HG03135 (cell line): ENCODE data around the gene EIF1AD.

Experiments
- ATAC-seq: cut with Tn5 transposase; IDR thresholded peaks from one replicate; pipeline ENCODE4 v1.9.1; 2021; ENCODE audit warnings: mild to moderate bottlenecking, moderate library complexity; ENCODE audit not compliant: unreplicated experiment

EIF1AD gene

DNA sequence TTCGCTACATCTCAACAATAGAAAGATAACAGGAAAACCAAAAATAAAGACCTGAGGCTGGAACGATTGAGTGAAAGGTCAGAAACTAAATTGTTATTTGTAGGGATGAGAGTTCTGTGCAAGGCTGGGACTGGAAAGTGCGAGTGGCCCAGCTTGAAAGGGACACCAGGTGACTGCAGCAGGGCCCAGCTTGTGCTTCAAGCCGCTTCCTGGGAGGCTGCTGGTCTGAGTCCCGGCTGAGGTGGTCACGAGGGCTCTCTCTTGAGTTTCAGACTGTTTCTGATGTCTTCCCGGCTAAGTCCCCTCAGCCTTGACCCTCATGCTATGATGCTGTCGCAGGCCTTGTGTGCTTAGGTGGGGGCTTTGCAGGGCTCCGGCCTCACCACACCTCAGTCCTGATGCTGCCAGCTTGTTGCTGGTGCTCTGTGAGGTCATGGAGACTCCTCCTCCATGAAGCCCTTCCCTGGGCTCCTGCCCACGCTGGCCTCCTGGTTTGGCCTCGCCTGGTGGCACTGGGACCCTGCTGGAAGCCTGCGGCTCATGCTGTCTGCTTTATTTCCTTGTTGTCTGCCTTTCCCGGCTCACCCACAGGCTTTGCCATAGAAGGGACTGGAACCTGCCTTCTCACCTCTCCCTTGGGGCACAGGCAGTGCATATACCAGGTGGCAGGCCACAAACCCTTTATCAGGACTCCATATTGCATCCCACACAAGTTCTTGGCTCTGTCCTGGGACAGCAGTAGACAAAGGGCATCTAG lies 4.4 kb upstream of the EIF1AD start:
- ATAC-seq, result no peak

DNA sequence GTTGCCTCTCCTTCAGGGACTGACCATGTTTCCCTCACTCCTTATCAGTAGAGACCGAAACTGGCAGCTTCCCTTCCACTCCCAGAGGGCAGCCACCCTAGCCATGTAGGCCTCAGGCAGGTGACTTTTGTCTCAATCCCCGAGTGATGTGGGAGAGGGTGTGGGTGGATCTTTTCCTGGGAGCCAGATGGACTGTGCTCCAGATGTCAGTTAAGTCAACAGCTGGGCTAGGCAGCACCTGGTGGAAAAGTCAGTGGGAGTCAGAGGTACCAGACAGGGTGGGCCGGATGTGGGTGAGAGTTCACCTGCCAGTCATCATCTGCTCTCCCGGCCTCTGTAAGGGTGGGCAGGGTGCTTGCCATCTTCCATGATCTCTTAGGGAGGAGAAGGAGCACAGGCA lies 2.2 kb upstream of the EIF1AD start:
- ATAC-seq, result no peak

DNA sequence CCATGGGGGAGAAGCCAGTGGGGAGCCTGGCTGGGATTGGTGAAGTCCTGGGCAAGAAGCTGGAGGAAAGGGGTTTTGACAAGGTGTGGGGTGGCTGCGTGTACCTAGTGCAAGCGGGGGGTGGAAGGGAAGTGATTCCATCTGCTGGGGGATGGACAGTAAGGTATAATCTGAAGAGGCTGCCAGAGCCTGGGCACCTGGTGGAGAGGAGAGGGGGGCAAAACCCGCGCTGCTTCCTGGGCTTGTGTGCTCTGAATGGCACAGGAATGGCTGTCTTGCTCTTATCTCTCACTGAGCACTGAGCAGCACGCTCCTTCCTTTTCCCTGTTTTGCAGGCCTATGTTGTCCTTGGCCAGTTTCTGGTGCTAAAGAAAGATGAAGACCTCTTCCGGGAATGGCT lies 1.3 kb upstream of the EIF1AD start:
- no peak for ATAC-seq

DNA sequence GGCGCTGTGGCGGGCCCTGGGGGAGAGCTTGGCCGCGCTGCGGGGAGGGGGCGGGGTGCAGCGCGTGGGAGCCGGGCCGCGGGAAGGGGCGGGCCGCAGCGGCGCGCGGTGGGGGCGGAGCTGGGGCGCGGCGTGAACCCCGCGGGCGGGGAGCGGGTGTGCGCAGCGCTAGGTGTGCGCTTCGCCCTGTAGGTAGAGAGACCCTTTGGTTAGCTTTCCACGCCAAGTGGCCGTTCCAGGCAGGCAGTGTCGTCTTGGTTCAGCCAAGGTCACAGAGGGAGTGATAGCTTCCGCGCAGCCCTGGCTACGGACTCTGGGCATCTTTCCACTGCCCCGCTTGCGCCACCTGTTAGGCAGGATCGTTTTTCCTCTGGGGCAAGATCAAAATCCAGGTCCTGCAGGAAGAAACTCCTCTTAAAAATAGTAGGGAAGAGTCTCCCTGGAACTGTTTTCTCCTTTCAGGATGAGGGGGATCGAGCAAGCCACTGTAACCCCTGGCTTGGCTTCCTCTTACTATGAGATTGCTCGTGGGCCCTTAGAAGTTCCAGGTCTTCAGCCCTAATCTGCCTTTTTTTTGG lies 780 bp upstream of the EIF1AD start:
- peak; percentile 46 for ATAC-seq

DNA sequence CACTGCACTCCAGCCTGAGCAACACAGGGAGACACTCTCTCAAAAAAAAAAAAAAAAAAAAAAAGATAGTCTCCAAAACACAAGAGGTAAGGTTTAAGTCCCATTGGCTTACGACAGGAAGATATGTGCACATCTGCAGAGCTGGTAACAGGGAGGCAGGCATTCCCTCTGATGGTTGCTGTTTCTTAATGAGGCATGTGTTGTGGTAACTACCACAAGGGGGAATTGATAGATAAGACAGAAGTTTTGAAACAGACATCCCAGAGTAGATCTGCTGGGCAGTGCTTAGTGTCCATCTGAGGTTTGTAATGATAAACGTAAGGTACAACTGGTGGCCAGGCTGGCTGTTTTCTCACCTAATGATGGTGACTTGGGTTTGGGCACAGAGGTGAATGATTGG lies 4.7 kb downstream of the EIF1AD start:
- ATAC-seq, result no peak

DNA sequence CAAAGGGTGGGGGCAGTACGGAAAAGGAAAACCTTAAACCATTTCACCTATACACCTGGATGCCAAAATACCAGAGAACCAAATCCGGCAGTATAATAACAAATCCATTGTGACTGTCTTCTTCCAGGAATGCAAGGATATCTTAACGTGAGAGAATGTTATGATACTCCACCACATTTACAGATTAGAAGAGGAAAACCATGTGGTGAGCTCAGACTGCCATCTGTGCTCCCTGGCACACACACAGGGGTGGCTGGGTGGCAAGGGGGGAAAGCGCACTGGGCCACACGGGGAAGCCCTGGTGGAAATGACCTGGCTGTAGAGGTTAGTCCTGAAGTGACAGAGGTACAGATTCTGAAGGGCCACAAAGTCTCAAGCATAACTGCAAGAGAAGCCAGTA lies 9.9 kb downstream of the EIF1AD start:
- no peak for ATAC-seq

DNA sequence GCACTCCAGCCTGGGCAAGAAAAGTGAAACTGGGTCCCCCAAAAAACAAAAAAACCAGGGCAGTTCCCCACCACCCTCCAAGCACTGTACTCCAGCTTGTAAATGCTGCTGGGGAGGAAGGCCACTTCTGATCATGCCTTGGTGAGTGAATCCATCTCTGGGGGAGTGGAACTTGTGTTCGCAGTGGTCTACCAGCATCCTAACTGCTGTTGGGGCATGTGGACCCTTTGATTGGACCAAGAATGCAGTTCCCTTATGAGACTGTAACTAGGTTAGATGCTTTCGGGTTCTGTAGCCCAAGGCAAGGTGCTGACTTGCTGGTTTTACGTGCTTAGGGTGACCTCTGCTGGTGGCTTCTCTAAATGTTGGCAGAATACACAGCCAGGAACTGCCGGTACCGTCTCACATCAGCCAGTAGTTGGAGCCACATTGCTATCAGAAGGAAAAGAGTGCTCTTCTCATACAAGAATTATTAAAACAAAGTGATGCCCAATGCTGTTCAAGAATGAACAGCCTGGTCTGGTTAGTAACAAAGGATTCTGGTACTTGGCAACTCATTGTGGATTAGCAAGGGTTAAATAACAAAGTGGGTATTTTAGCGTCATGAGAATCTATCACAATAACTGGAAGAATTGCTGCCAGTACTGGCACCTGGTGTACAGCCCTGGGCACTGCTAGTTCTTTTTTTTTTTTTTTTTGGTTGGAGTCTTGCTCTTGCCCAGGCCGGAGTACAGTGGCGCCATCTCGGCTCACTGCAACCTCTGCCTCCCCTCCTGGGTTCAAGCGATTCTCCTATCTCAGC lies 13.0 kb downstream of the EIF1AD start:
- peak; percentile 93 for ATAC-seq

DNA sequence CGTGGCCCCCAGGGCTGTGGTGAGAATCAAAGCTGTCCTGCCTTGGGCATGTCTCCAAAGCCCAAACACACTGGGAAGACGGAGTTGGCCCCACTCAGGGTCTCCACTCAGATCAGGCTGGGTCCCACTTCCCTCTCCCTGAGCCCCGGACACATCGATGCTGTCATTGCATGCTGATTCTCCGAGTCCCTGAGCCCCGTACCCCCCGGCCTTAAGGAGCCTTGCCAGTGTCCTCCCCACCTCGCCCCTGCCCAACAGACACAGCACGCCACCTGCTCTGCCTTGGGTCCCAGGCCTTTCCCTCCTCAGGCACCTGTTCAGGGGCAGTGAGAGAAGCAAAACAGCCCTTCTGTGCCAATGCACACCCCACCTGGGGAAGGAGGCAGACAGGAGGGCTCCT lies 14.6 kb downstream of the EIF1AD start:
- no peak for ATAC-seq

DNA sequence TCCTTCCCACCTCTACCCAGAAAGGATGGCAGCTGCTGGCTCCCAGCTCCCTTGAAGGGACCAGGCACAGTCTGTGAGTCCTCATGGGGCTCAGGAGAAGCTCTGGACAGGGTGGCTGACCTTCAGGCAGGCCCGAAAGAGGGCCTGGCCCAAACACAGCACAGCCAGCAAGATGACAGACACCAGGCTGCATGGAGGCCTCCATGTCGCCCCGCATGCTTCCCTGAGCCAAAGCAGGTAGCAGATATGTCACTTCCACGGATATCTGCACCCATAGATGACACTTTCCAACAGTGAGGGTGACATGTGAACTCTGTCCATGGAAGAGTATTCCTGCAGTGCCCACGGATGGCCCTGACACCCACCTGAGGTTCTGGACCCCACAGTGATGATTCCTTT lies 18.4 kb downstream of the EIF1AD start:
- ATAC-seq, result no peak

DNA sequence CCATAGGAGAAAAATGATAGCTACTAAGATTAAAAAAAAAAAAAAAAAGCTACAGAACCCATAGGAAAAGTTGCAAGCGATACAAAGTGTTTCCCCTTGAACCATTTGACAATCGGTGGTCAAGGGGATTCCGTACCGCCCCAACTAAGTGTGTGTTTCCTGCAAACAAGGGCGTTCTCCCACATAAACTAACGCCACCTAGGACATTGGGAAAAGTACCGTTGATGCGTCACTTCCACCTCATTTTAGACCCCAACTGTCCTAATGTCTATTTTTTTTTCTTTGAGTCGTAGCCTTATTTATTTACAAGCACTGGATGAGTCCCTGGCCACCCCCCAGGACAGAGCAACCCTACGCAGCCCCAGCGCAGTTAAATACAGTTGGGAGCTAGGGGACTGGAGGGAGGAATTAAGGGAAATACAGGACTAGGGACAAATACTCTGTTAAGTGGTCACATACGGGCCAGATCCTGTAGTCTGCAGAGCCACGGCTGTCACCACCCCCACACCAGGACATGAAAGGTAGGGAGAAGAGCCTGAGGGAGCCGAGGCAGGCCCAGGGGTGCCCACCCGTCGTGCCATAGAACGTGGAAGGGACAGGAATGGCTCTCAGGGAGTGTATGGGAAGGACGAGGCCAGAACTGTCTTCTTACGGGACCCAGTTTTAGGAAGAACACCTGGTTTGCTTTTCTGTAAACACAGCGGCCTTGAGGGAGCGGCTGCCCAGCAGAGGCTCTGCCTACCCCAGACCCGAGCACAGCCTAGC lies 19.0 kb downstream of the EIF1AD start:
- ATAC-seq, result no peak

DNA sequence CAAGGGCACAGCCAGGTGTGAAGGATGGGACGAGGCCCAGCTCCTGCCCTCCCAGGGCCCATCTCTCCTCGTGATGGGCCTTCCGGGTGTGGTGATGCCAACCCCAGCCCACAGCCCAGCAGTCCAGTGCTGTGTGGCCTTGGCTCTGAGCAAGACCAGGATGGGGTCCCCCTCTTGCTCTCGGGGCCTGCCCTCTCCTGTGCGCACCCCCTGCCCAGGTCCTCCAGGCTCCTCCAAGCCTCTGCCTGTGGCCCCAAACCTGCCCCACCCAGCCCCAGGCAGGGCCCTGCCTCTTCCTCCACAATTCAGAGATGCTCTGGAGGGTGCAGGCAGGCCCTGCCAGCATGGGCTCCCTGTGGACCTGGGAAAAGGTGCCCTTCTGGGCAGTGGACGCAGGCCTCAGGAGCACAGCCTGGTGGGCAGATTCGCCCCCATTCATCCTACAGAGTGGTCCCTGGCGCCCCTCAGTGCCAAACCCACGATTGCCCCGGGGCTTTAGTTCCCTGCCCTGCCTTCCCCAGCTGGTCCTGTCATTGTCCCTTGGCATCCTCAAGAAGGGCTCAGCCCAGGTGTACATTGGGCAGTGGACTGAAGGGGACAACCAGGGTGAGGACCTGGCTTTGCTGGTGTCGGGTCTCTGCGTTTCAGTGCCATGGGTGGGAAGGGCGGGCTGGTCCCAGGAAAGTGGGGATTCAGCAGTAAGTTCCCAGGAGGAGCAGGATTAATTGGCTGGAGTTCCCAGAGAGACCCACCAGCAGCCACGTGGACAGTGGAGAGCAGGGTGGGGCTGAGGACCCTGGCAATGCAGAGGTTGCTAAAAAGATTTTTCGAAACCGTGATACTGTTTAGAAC lies 19.8 kb downstream of the EIF1AD start:
- ATAC-seq, result no peak

DNA sequence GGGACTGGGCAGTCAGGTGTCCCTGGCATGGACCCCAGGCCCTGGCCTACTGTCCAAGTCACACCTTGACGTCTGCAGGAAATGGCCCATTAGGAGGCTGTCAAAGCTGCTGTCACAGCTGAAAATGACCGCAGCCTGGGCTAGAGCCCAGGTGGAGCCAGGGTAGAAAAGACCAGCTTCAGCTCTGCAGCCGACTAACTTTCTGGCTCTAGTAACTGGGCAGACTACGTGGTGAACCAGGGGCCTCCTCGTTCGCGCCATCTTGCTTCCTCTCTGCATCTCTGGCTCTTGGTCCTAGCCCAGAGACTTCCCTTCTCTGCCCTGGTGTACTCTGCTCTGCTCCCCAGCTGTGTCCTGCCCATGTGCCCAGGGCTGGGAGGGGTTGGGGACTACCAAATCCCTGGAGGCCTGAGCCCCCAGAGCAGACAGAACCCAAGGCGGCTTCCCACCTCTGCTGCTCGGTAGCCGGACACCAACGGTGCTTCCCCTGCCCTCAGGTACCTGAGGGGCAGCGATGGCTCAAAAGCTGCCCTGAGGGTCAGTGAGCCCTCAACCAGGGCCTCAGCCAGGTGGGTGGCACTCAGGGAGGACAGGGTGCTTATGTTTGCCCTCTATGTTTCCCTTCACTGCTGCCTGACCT lies 20.7 kb downstream of the EIF1AD start:
- no peak for ATAC-seq

DNA sequence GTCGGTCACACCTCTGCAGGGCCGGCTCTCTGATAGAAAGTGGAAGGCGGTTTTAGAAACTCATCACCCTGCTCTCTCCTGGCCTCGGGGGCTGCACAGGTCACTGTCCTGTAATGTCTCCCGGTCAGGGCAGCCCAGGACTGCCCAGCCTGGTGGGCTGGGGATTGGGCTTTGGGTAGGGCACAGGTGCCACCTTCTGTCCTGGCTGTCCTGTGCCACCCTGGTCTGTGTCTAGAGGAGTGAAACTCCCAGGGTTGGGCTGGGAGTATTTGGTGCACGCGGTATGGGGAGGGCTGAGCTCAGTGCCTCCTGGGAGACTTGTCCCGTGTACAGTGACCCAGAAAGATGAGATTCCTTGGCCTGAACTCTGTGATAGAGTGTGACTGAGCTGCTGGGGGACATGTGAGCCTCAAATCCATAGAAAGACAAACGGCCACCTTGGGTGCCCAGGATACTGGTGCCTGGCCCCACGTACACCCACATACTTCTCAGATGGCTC lies 22.6 kb downstream of the EIF1AD start:
- ATAC-seq, result no peak

DNA sequence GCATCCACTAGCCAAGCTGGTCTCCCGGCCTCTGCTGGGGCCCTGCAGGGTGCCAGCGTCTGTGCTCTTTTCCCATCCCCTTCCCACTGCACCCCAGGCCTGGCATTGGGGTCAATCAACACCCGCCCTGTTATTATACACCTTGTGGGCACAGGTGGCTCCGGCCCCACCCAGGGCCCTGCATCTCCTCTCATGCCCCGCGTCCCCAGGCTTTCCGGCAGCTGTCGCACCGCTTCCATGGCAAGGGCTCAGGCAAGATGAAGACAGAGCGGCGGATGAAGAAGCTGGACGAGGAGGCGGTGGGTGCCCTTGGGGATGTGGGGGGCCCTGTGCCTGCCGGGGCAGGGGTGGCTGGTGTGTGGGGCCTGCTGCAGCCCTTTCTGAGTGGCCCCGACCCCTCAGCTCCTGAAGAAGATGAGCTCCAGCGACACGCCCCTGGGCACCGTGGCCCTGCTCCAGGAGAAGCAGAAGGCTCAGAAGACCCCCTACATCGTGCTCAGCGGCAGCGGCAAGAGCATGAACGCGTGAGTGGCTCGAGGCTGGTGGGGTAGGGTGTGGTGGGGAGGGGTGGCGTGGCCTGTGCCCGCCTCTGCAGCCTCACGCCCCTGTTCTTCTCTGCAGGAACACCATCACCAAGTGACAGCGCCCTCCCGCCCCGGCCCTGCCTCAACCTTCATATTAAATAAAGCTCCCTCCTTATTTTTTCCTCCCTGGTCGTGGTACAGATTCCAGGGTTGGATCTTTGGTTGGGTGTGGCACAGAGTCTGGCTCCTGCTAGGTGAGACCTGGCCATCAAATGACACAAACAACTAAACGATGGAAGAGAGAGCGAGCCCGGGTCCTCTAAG lies 23.3 kb downstream of the EIF1AD start:
- ATAC-seq, result no peak

DNA sequence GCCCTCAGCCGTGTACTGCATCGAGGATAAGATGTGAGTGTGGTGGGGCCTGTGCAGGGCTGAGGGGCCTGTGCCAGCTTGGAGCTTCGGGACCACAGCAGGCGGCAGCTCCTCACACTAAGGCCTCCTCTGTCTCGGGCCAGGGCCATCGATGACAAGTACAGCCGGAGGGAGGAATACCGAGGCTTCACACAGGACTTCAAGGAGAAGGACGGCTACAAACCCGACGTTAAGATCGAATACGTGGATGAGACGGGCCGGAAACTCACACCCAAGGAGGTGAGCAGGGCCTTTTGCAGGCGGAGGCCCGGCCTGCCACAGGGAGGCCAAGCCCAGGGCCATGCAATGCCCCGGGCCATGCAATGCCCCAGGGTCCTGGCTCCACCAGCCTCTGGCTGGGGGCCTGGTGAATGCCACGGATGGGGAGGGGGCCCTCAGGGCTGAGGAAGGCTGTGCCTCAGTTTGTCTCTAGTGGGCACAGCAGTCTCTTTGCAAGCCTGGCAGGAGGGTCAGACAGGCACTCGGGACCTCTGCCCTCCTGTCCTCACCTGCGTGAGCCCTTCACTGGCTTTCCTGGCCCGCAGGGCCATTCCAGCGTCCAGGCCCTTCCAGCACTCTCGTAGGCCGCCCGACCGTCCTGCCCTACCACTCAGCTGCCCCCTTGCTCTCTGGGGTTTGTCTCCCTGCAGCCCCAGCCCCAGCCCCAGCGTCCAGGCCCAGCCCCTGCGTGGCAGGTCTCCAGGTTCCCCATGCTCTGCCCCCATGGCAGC lies 24.2 kb downstream of the EIF1AD start:
- no peak for ATAC-seq

DNA sequence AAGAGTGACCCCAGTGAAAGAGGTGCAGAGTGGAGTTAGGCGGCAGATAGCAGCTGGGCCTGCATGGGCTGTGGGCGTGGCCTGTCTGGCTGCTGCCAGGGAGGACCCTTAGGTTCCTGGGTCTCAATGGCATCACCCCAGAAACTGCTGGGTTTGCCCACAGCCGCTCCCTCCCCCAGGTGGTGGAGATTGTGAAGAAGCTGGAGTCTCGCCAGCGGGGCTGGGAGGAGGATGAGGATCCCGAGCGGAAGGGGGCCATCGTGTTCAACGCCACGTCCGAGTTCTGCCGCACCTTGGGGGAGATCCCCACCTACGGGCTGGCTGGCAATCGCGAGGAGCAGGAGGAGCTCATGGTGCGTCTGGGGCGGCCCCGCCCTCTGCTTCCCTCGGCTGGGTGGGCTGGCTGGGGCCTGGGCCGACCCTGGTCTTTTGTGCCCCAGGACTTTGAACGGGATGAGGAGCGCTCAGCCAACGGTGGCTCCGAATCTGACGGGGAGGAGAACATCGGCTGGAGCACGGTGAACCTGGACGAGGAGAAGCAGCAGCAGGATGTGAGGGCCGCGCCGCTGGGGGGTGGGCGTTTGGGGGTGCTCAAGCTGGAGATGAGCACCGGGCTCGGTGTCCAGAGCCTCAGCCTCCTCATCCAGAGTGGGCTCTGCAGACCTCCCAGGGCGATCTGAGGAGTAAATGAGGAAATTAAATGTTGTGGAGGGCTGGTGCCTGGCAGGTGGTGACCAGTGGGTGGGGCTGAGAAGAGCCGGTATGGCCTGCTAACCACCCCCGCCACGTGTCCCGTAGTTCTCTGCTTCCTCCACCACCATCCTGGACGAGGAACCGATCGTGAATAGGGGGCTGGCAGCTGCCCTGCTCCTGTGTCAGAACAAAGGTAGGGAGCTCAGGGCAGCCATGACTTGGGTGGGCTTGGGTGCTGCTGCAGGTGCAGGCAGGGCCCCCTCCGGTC lies 25.5 kb downstream of the EIF1AD start:
- no peak for ATAC-seq

DNA sequence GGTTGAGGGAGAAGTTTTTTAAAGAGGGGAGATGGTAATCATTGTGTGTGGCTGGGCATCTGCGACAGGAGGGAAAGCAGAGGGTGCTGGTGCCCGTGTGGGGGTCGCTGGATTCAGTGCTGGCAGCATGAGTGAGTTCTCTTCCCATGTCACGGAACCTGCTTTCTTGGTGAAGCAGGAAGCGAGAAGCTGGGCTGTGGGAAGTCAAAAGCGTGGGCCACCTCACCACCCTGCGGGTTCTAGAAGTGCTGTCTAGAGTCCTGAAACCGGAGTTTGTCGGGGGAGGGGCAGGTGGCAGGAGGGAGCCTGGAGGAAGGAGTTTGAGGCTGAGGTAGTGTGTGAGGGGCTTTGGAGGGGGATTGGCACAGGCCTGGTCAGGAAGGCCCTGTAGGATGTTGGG lies 26.2 kb downstream of the EIF1AD start:
- no peak for ATAC-seq
